Esophagus muscularis mucosa (tissue), 4 donors: ENCODE data around the gene F5. TPM values are rescaled to one million over a fixed set of nuclear protein-coding genes. Genes with fewer than 3 reads are reported as not detected.
A peak's percentile ranks its signal among the peaks of the same experiment; 100 is the strongest.

ENCODE experiments used
- DNase-seq: peaks from one replicate; pipeline ENCODE4 v3.0.0-alpha.2; 2017; ENCODE audit errors: extremely low spot score
- H3K27ac ChIP-seq, 4 donors: fragments of 200-600 bp; sonication (generic); replicated peaks in 1 of 4; 1 replicate in 3 of 4; 2 replicates in 1 of 4; pipeline ENCODE4 v1.5.1; 2016 to 2019; ENCODE audit warnings: mild to moderate bottlenecking in 1 of 4
- H3K27me3 ChIP-seq, 4 donors: fragments of 200-600 bp; sonication (generic); one replicate each; pipeline versions ENCODE4 v1.5.1 to v1.6.0; 2016 to 2019
- H3K36me3 ChIP-seq, 4 donors: fragments of 200-600 bp; sonication (generic); one replicate each; pipeline ENCODE4 v1.5.1; 2016 to 2019
- H3K4me1 ChIP-seq, 4 donors: fragments of 200-600 bp; sonication (generic); one replicate each; pipeline ENCODE4 v1.5.1; 2016 to 2019
- H3K4me3 ChIP-seq, 4 donors: fragments of 200-600 bp; sonication (generic); 1 replicate in 2 of 4; 2 replicates in 2 of 4; pipeline ENCODE4 v1.5.1; 2016 to 2019; ENCODE audit warnings: mild to moderate bottlenecking in 4 of 4, moderate library complexity in 1 of 4
- H3K9me3 ChIP-seq, 4 donors: fragments of 200-600 bp; sonication (generic); 1 replicate in 3 of 4; 2 replicates in 1 of 4; pipeline ENCODE4 v1.5.1; 2016 to 2019
- CTCF ChIP-seq, 3 experiments: fragments of 200-600 bp in 2 of 3; fragments of 450-650 bp in 1 of 3; sonication (generic) in 2 of 3; IDR thresholded peaks; one replicate each; pipeline ENCODE4 v1.5.1; 2017 to 2019; ENCODE audit warnings: antibody characterized with exemption in 3 of 3, mild to moderate bottlenecking in 2 of 3, moderate library complexity in 1 of 3
- EP300 ChIP-seq: sonication (generic); formaldehyde crosslinking; IDR thresholded peaks from one replicate; pipeline ENCODE4 v1.6.1; 2017; ENCODE audit warnings: antibody characterized with exemption
- POLR2A ChIP-seq: fragments of 450-650 bp; IDR thresholded peaks from one replicate; pipeline ENCODE4 v1.6.1; 2017; ENCODE audit warnings: antibody characterized with exemption, moderate library complexity, mild to moderate bottlenecking, low read depth
- POLR2AphosphoS5 ChIP-seq, 2 donors: sonication (generic); formaldehyde crosslinking; IDR thresholded peaks; one replicate each; pipeline ENCODE4 v1.6.1; 2017; ENCODE audit warnings: antibody characterized with exemption in 2 of 2
- WGBS: methylation state at CpG from one replicate; pipeline ENCODE4 v1.1.5; 2018; 5-methylcytosine and 5-hydroxymethylcytosine counted together
- intact Hi-C: fragments of 100-400 bp; cut with DNase I; formaldehyde crosslinking; loops from one replicate; pipeline ENCODE4 v1.15.1; 2023
- total RNA-seq, 4 donors: library from RNA; depleted of rRNA; stranded (reverse); fragments of >200 nt; gene quantifications; one replicate each; pipeline versions ENCODE4 v1.1.0 to v1.2.1, GENCODE V29; 2016

F5 gene
- total RNA-seq, 4 donors from 2014 or later: 0.13 to 1.2 (median 0.34) TPM; not detected in 1

DNA sequence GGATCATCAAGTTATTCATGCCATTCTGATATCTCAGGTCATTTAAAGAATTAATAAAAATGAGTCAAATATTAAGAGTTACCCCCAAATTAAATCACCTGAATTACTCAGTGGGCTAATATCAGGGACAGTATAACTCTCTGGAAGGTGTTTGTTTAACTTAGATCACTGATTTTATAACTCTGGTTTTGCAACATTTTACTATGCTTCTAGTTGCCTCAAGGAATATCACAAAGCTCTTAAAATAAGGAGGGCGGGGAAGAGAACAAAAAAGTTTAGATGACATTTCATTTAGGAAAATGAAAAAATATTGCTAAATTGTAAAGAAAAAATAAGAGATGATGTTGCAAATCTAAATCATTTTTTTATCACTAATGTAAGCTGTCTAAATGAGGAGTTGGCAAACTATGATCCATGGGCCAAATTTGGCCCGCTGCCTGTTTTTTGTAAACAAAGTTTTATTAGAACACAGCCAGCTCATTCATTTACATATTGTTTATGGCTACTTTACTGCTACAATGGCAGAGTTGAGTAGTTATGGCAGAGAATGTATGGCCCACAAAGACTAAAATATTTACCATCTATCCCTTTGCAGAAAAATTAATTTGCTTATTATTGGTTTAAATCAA lies 68.6 kb downstream of the F5 start:
- Histone ChIP-seq H3K27ac (no peak overlapping the region), H3K4me1 (no peaks in the 10 kb centered on the region), H3K36me3 (peaks cover 0 to 12% (median 0%) of the 10 kb centered on the region in 4 donors), H3K4me3 (no peak overlapping the region), H3K9me3 (no peaks in the 10 kb centered on the region), H3K27me3 (no peaks in the 10 kb centered on the region)
- WGBS: 83% methylated on average over 2 of the region's 2 CpGs
- no peak for DNase-seq
- TF ChIP-seq POLR2A (no peak), EP300 (no peak)
- intact Hi-C loops: no loop called here

DNA sequence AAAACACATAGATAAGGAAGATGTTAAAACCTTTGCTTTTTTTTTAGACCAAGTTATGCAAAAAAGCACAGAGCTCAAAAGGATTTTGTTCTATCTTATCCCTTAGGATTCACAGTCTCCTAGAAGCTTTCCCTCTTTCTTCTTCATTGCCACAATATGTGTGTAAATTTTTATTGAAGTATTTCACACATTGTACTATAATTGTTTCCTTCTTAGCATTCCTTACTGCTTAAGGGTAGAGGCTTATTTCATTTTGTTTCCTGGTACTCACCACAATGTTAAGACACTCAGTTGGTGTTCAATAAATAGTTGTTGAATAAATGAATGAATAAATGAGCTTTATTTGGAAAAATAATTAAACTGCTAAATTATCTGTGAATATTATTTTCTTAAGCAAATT lies 70.6 kb downstream of the F5 start:
- Histone ChIP-seq H3K27ac (no peak overlapping the region), H3K27me3 (no peaks in the 10 kb centered on the region), H3K4me1 (peaks cover 0 to 14% (median 3%) of the 10 kb centered on the region in 4 donors), H3K4me3 (no peak overlapping the region), H3K36me3 (peaks cover 0 to 9% (median 0%) of the 10 kb centered on the region in 4 donors), H3K9me3 (no peaks in the 10 kb centered on the region)
- DNase-seq: no peak
- intact Hi-C loops: no loop called here
- TF ChIP-seq POLR2A (no peak), POLR2AphosphoS5 (IDR thresholded peaks at IDR 0.05) (no peak), EP300 (no peak), CTCF (IDR thresholded peaks at IDR 0.05) (no peak)

GRCh38 chr1:169514566-169515270 lies 71.6 kb downstream of the F5 start:
- no peak for TF ChIP-seq POLR2A
- TF ChIP-seq POLR2AphosphoS5 (IDR thresholded peaks at IDR 0.05): no peak
- TF ChIP-seq EP300: no peak
- TF ChIP-seq CTCF (IDR thresholded peaks at IDR 0.05): no peak
- H3K4me3 ChIP-seq: no peak overlapping the region
- no peaks in the 10 kb centered on the region for H3K9me3 ChIP-seq
- 41% methylated on average over 2 of the region's 2 CpGs for WGBS
- no peaks in the 10 kb centered on the region for H3K27me3 ChIP-seq
- intact Hi-C loops: no loop called here
- H3K27ac ChIP-seq: no peak overlapping the region
- H3K36me3 ChIP-seq: peaks cover 0 to 4% (median 0%) of the 10 kb centered on the region in 4 donors
- H3K4me1 ChIP-seq: peaks cover 0 to 19% (median 5%) of the 10 kb centered on the region in 4 donors
- no peak for DNase-seq

DNA sequence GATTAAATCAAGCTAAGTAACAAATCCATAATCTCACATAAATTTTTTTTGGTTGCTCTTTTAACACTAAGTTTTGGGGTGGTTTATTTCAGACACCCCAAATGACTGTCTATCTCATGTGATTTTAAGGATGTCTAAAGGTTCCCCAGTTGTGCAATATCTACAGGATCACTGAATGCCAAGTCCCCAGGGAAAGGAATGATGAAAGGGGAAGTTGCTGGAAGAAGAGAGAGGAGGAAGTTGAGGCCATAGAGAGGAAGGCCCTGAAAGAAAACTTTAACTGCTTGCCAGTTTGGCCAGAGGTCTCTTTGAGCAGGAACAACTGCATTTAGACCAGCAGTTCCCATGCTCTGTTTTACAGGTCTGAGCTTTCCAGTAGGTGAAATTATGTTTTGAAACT lies 73.1 kb downstream of the F5 start:
- Histone ChIP-seq H3K9me3 (no peaks in the 10 kb centered on the region), H3K4me3 (no peak overlapping the region), H3K36me3 (peaks cover 0 to 4% (median 0%) of the 10 kb centered on the region in 4 donors), H3K27ac (peak overlapping the region in 3 of 4 donors; percentile 28 to 64 (median 35)), H3K27me3 (no peaks in the 10 kb centered on the region), H3K4me1 (peaks cover 0 to 27% (median 12%) of the 10 kb centered on the region in 4 donors)
- TF ChIP-seq POLR2AphosphoS5 (IDR thresholded peaks at IDR 0.05) (peak; percentile 17 to 57), EP300 (no peak), CTCF (IDR thresholded peaks at IDR 0.05) (no peak)
- intact Hi-C loops: no loop called here
- DNase-seq: no peak

DNA sequence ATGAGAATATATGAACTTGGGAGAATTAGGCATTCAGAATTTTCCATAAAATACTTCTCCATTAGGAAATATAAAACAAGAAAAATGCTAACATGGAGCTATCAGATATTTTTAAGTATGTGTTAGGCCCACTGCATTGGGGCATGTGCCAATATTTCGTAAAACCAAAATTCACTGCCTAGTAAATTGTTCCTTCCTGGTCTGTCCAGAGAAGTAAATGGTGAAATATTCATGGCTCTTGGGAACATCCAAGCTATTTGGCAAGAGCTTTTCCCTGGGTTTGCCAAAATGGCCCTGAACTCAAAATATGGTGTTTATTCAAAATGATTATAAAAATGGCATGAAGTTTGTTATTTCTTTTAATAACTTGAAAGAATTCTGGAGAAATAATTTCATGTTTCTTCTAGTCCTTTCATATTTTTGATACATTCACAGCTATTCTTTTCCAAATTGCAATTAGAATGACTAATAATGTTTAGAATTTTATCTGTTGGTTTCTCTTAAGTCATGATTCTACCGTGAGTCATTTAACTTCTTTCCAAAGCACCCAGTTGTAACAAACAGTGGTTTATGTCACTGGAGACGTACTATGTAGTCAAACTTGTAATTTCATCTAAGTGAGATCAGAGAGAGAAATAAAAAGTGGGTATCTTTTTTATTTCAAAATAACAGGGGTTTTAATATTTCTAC lies 74.8 kb downstream of the F5 start:
- no peak for DNase-seq
- H3K36me3 ChIP-seq: no peaks in the 10 kb centered on the region
- no peaks in the 10 kb centered on the region for H3K9me3 ChIP-seq
- peaks cover 0 to 28% (median 14%) of the 10 kb centered on the region in 4 donors for H3K4me1 ChIP-seq
- H3K27me3 ChIP-seq: no peaks in the 10 kb centered on the region
- H3K4me3 ChIP-seq: no peak overlapping the region
- H3K27ac ChIP-seq: peak overlapping the region; percentile 45 to 68 (median 64)
- WGBS: 52% methylated on average over 3 of the region's 3 CpGs
- intact Hi-C loops: no loop called here
- TF ChIP-seq POLR2AphosphoS5 (IDR thresholded peaks at IDR 0.05): peak in 1 of 2 donors; percentile 68
- no peak for TF ChIP-seq EP300
- TF ChIP-seq POLR2A: no peak
- TF ChIP-seq CTCF (IDR thresholded peaks at IDR 0.05): no peak
